ENCODE results near the gene ABCC2. TPM values are rescaled to one million over a fixed set of nuclear protein-coding genes. Genes with fewer than 3 reads are reported as not detected.
"Not testable (repeated sequence)": the region's sequence is repeated elsewhere in the genome, so short reads cannot be mapped to it uniquely, and the experiment has no call there.

Gene ABCC2
- total and polyA plus RNA-seq, 2 experiments from 2014 or later: 0.45 to 2.4 TPM

DNA sequence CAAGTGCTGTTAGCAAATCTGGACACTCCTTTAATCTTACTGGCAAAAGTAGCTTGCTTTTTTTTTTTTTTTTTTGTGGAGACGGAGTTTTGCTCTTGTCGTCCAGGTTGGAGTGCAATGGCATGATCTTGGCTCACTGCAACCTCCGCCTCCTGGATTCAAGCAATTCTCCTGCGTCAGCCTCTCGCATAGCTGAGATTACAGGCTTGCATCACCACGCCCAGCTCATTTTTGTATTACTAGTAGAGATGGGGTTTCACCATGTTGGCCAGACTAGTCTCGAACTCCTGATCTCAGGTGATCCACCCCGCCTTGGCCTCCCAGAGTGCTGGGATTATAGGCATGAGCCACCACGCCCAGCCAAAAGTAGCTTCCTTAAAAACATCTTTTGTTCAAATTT is 112.6 kb downstream of the ABCC2 start:
- H3K9me2 ChIP-seq (ENCODE audit: insufficient read depth); H3K27ac Mint-ChIP-seq; H3K27ac ChIP-seq (ENCODE audit: low read depth); H2AFZ ChIP-seq; H3K27me3 ChIP-seq (ENCODE audit: insufficient read depth); H3K9me3 Mint-ChIP-seq; H3K4me3 Mint-ChIP-seq; H3F3A ChIP-seq (replicated peaks; ENCODE audit: low read depth); H3K4me2 ChIP-seq; H3K4me1 ChIP-seq (ENCODE audit: insufficient read depth); H3K4me1 Mint-ChIP-seq; H3K79me2 ChIP-seq (replicated peaks; ENCODE audit: insufficient read depth); H3K4me3 ChIP-seq; ATAC-seq; DNase-seq (ENCODE audit: low spot score); H3K27me3 Mint-ChIP-seq (ENCODE audit: insufficient read depth, low read depth, poor library complexity): not testable (repeated sequence)
- H4K20me1 ChIP-seq (replicated peaks; ENCODE audit: insufficient read depth): peaks cover 29% of the 10 kb centered on the region; the same call in 1 of the 2 replicates
- H3K36me3 Mint-ChIP-seq (ENCODE audit: low read depth): peaks cover 91% of the 10 kb centered on the region
- H3K36me3 ChIP-seq (ENCODE audit: insufficient read depth): peaks cover 85% of the 10 kb centered on the region

GRCh38 chr10:99895867-99896266 is 113.4 kb downstream of the ABCC2 start:
- peaks cover 90% of the 10 kb centered on the region for H3K36me3 Mint-ChIP-seq (ENCODE audit: low read depth)
- Histone ChIP-seq H3K27me3 (ENCODE audit: insufficient read depth) (no peaks in the 10 kb centered on the region), H2AFZ (no peak overlapping the region), H4K20me1 (replicated peaks; ENCODE audit: insufficient read depth) (peaks cover 26% of the 10 kb centered on the region; the same call in 1 of the 2 replicates), H3K4me1 (ENCODE audit: insufficient read depth) (no peaks in the 10 kb centered on the region), H3K9me2 (ENCODE audit: insufficient read depth) (no peaks in the 10 kb centered on the region), H3K4me2 (no peak overlapping the region), H3K27ac (ENCODE audit: low read depth) (no peak overlapping the region), H3K79me2 (replicated peaks; ENCODE audit: insufficient read depth) (0 out of 2 replicates have a peak, but pooled peaks cover 1% of the 10 kb centered on the region), H3K36me3 (ENCODE audit: insufficient read depth) (peaks cover 85% of the 10 kb centered on the region), H3K4me3 (no peak overlapping the region), H3F3A (replicated peaks; ENCODE audit: low read depth) (no peaks in the 10 kb centered on the region)
- no peak overlapping the region for H3K4me3 Mint-ChIP-seq
- H3K27ac Mint-ChIP-seq: no peak overlapping the region
- DNase-seq (ENCODE audit: low spot score) (no peak), ATAC-seq (no peak)
- H3K27me3 Mint-ChIP-seq (ENCODE audit: insufficient read depth, low read depth, poor library complexity): peaks cover 2% of the 10 kb centered on the region
- H3K4me1 Mint-ChIP-seq: no peaks in the 10 kb centered on the region
- H3K9me3 Mint-ChIP-seq: no peaks in the 10 kb centered on the region; the same call in 2 of the 3 replicates
- no peak for TF ChIP-seq NANOG (IDR thresholded peaks at IDR 0.05; ENCODE audit: borderline replicate concordance)
- no peak for TF ChIP-seq CREB1 (CRISPR knock-in tag; IDR thresholded peaks at IDR 0.05; ENCODE audit: low read depth)
- TF ChIP-seq, protein P1, sequence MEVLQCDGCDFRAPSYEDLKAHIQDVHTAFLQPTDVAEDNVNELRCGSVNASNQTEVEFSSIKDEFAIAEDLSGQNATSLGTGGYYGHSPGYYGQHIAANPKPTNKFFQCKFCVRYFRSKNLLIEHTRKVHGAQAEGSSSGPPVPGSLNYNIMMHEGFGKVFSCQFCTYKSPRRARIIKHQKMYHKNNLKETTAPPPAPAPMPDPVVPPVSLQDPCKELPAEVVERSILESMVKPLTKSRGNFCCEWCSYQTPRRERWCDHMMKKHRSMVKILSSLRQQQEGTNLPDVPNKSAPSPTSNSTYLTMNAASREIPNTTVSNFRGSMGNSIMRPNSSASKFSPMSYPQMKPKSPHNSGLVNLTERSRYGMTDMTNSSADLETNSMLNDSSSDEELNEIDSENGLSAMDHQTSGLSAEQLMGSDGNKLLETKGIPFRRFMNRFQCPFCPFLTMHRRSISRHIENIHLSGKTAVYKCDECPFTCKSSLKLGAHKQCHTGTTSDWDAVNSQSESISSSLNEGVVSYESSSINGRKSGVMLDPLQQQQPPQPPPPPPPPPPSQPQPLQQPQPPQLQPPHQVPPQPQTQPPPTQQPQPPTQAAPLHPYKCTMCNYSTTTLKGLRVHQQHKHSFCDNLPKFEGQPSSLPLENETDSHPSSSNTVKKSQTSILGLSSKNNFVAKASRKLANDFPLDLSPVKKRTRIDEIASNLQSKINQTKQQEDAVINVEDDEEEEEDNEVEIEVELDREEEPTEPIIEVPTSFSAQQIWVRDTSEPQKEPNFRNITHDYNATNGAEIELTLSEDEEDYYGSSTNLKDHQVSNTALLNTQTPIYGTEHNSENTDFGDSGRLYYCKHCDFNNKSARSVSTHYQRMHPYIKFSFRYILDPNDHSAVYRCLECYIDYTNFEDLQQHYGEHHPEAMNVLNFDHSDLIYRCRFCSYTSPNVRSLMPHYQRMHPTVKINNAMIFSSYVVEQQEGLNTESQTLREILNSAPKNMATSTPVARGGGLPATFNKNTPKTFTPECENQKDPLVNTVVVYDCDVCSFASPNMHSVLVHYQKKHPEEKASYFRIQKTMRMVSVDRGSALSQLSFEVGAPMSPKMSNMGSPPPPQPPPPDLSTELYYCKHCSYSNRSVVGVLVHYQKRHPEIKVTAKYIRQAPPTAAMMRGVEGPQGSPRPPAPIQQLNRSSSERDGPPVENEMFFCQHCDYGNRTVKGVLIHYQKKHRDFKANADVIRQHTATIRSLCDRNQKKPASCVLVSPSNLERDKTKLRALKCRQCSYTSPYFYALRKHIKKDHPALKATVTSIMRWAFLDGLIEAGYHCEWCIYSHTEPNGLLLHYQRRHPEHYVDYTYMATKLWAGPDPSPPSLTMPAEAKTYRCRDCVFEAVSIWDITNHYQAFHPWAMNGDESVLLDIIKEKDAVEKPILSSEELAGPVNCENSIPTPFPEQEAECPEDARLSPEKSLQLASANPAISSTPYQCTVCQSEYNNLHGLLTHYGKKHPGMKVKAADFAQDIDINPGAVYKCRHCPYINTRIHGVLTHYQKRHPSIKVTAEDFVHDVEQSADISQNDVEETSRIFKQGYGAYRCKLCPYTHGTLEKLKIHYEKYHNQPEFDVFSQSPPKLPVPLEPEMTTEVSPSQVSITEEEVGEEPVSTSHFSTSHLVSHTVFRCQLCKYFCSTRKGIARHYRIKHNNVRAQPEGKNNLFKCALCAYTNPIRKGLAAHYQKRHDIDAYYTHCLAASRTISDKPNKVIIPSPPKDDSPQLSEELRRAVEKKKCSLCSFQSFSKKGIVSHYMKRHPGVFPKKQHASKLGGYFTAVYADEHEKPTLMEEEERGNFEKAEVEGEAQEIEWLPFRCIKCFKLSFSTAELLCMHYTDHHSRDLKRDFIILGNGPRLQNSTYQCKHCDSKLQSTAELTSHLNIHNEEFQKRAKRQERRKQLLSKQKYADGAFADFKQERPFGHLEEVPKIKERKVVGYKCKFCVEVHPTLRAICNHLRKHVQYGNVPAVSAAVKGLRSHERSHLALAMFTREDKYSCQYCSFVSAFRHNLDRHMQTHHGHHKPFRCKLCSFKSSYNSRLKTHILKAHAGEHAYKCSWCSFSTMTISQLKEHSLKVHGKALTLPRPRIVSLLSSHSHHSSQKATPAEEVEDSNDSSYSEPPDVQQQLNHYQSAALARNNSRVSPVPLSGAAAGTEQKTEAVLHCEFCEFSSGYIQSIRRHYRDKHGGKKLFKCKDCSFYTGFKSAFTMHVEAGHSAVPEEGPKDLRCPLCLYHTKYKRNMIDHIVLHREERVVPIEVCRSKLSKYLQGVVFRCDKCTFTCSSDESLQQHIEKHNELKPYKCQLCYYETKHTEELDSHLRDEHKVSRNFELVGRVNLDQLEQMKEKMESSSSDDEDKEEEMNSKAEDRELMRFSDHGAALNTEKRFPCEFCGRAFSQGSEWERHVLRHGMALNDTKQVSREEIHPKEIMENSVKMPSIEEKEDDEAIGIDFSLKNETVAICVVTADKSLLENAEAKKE (CRISPR knock-in tag; IDR thresholded peaks at IDR 0.05): no peak
- no peak for TF ChIP-seq ZNF114 (CRISPR knock-in tag; IDR thresholded peaks at IDR 0.05)
- TF ChIP-seq POLR2AphosphoS5 (IDR thresholded peaks at IDR 0.05; ENCODE audit: low read depth): no peak
- TF ChIP-seq ZNF331 (CRISPR knock-in tag; IDR thresholded peaks at IDR 0.05; ENCODE audit: low read depth): no peak
- TF ChIP-seq STAT1 (IDR thresholded peaks at IDR 0.05; ENCODE audit: unreplicated experiment): no peak
- TF ChIP-seq JUNB (IDR thresholded peaks at IDR 0.05; ENCODE audit: unreplicated experiment): no peak
- no peak for TF ChIP-seq ETS1 (IDR thresholded peaks at IDR 0.05)
- no peak for TF ChIP-seq EZH2phosphoT487 (IDR thresholded peaks at IDR 0.05; ENCODE audit: unreplicated experiment)
- TF ChIP-seq CTCF (conservative IDR thresholded peaks at IDR 0.05; ENCODE audit: low read depth in 2 of 2): no peak

Measured in GM23338 (cell line).